ENCODE data around the gene RTN3. TPM values are rescaled to one million over a fixed set of nuclear protein-coding genes. Genes with fewer than 3 reads are reported as not detected.
A peak's percentile ranks its signal among the peaks of the same experiment; 100 is the strongest.

The RTN3 gene
- polyA plus RNA-seq, 1 donor from 2014 or later = 283 TPM

- Histone ChIP-seq H3K9me2 (ENCODE audit: insufficient read depth, low read length) (no peaks in the 10 kb centered on the region), H3K4me3 (ENCODE audit: low read length) (peak overlapping the region; percentile 93), H3K9ac (ENCODE audit: low read length) (peak overlapping the region; percentile 87), H3K79me2 (replicated peaks; ENCODE audit: insufficient read depth, low read length) (peaks cover 60% of the 10 kb centered on the region), H3K27ac (ENCODE audit: low read length) (peak overlapping the region; percentile 85), H3K4me2 (ENCODE audit: low read length) (peak overlapping the region; percentile 96), H3K27me3 (ENCODE audit: insufficient read depth, low read depth, low read length) (no peaks in the 10 kb centered on the region), H2AFZ (ENCODE audit: low read depth, low read length) (no peak overlapping the region), H3K9me3 (ENCODE audit: low read length) (no peaks in the 10 kb centered on the region), H3F3A (ENCODE audit: insufficient read depth, low read length, poor library complexity, severe bottlenecking) (no peaks in the 10 kb centered on the region), H3K36me3 (ENCODE audit: insufficient read depth, low read length) (no peaks in the 10 kb centered on the region), H4K20me1 (ENCODE audit: insufficient read depth) (peaks cover 3% of the 10 kb centered on the region)
- TF ChIP-seq EZH2 (IDR thresholded peaks at IDR 0.05; ENCODE audit: borderline replicate concordance, insufficient read depth, low read length, poor library complexity, severe bottlenecking) (no peak), RAD21 (conservative IDR thresholded peaks at IDR 0.05) (no peak), CTCF (IDR thresholded peaks at IDR 0.05; ENCODE audit: poor library complexity, severe bottlenecking) (no peak), EP300 (conservative IDR thresholded peaks at IDR 0.05; ENCODE audit: poor library complexity, severe bottlenecking) (no peak), POLR2AphosphoS5 (IDR thresholded peaks at IDR 0.05) (no peak), REST (IDR thresholded peaks at IDR 0.05; ENCODE audit: borderline replicate concordance) (no peak), MXI1 (conservative IDR thresholded peaks at IDR 0.05; ENCODE audit: poor library complexity, severe bottlenecking) (no peak), SMC3 (conservative IDR thresholded peaks at IDR 0.05; ENCODE audit: poor library complexity) (no peak), TAF1 (IDR thresholded peaks at IDR 0.05; ENCODE audit: low read depth) (no peak)
These were observed 85.4 kb downstream of the RTN3 start for GRCh38 chr11:63766531-63767235.

- Histone ChIP-seq H3K27ac (ENCODE audit: low read length) (peak overlapping the region; percentile 85), H3K36me3 (ENCODE audit: insufficient read depth, low read length) (no peaks in the 10 kb centered on the region), H3K4me3 (ENCODE audit: low read length) (peak overlapping the region; percentile 93), H3K4me2 (ENCODE audit: low read length) (peak overlapping the region; percentile 96), H4K20me1 (ENCODE audit: insufficient read depth) (peaks cover 3% of the 10 kb centered on the region), H3F3A (ENCODE audit: insufficient read depth, low read length, poor library complexity, severe bottlenecking) (no peaks in the 10 kb centered on the region), H2AFZ (ENCODE audit: low read depth, low read length) (no peak overlapping the region), H3K9me3 (ENCODE audit: low read length) (no peaks in the 10 kb centered on the region), H3K79me2 (replicated peaks; ENCODE audit: insufficient read depth, low read length) (peaks cover 55% of the 10 kb centered on the region), H3K9ac (ENCODE audit: low read length) (peak overlapping the region; percentile 87), H3K9me2 (ENCODE audit: insufficient read depth, low read length) (no peaks in the 10 kb centered on the region), H3K27me3 (ENCODE audit: insufficient read depth, low read depth, low read length) (no peaks in the 10 kb centered on the region)
- TF ChIP-seq TAF1 (IDR thresholded peaks at IDR 0.05; ENCODE audit: low read depth) = peak; percentile 3
- no peak for TF ChIP-seq RAD21 (conservative IDR thresholded peaks at IDR 0.05)
- TF ChIP-seq SMC3 (conservative IDR thresholded peaks at IDR 0.05; ENCODE audit: poor library complexity) = no peak
These were observed 85.9 kb downstream of the RTN3 start for GRCh38 chr11:63767267-63767564.

All from neural cell (in vitro differentiated cells).